GM12878 (cell line): ENCODE measurements around the gene PATE2. TPM values are rescaled to one million over a fixed set of nuclear protein-coding genes. Genes with fewer than 3 reads are reported as not detected.

Experiments used
- ATF7 ChIP-seq: fragments of 450-650 bp; IDR thresholded peaks from 2 replicates; pipeline ENCODE4 v1.6.1; 2016; ENCODE audit warnings: low read depth, mild to moderate bottlenecking
- HDAC6 ChIP-seq: fragments of 200-600 bp; sonication (generic); IDR thresholded peaks from one replicate; pipeline ENCODE4 v1.8.0; 2017; ENCODE audit warnings: antibody characterized with exemption; ENCODE audit not compliant: unreplicated experiment
- IRF3 ChIP-seq: fragments of 450-650 bp; IDR thresholded peaks from 2 replicates; pipeline ENCODE4 v1.6.1; 2014; ENCODE audit warnings: mild to moderate bottlenecking
- REST ChIP-seq: IDR thresholded peaks from 2 replicates; pipeline ENCODE4 v1.6.1; 2012; ENCODE audit warnings: mild to moderate bottlenecking, low read depth, low read length
- ZBTB11 ChIP-seq: fragments of 450-650 bp; formaldehyde crosslinking; IDR thresholded peaks from 2 replicates; pipeline ENCODE4 v1.5.0; 2022; ENCODE audit warnings: mild to moderate bottlenecking, missing genetic modification characterization
- ZNF592 ChIP-seq: fragments of 450-650 bp; IDR thresholded peaks from 2 replicates; pipeline ENCODE4 v1.6.1; 2017; ENCODE audit warnings: mild to moderate bottlenecking, moderate library complexity
- ZNF622 ChIP-seq: fragments of 450-650 bp; IDR thresholded peaks from 2 replicates; pipeline ENCODE4 v1.6.1; 2017; ENCODE audit warnings: mild to moderate bottlenecking, inconsistent platforms
- polyA plus RNA-seq, 11 experiments: library from polyadenylated mRNA; depleted of rRNA in 4 of 11; unstranded in 6 of 11; stranded (reverse) in 5 of 11; fragments of >200 nt; fragmentation: Nextera tagmentation in 4 of 11; fragmentation: Illumina TruSeq in 1 of 11; extraction: Ambion mirVana in 4 of 11; extraction: Trizol in 1 of 11; gene quantifications; 1 replicate in 1 of 11; 2 replicates in 10 of 11; pipeline versions ENCODE4 v1.2.1 to v1.2.3, GENCODE V29; 2011 to 2016; ENCODE audit warnings: inconsistent platforms in 2 of 11, missing spikeins in 2 of 11, low read depth in 1 of 11
- total RNA-seq, 4 experiments: library from RNA; depleted of rRNA in 3 of 4; stranded (reverse); fragments of >200 nt in 3 of 4; fragmentation: Illumina TruSeq in 1 of 4; extraction: Trizol in 1 of 4; gene quantifications; 2 replicates each; pipeline versions ENCODE4 v1.2.1 to v1.2.3, GENCODE V29; 2013 to 2021

The PATE2 gene
- total and polyA plus RNA-seq, 10 of the 15 experiments (the other 5 are each of a cell fraction or from before 2014, with no cell fraction given): 0.04 to 0.09 (median 0.09) TPM; not detected in 7

GRCh38 chr11:125772834-125773505 lies 5.7 kb downstream of the PATE2 start (continued):
- TF ChIP-seq ZNF592 (no peak), ZBTB11 (no peak), ZNF622 (no peak), IRF3 (no peak), ATF7 (no peak), REST (no peak), HDAC6 (no peak)
